Uterus (tissue), 2 donors: ENCODE results near the gene CBFB.

Source experiments
- CTCF ChIP-seq, 4 experiments: fragments of 200-600 bp in 2 of 4; fragments of 450-650 bp in 2 of 4; sonication (generic) in 2 of 4; IDR thresholded peaks; one replicate each; pipeline ENCODE4 v1.5.1; 2016 to 2019; ENCODE audit warnings: antibody characterized with exemption in 4 of 4, mild to moderate bottlenecking in 2 of 4, moderate library complexity in 1 of 4
- POLR2A ChIP-seq, 2 donors: fragments of 450-650 bp; IDR thresholded peaks; one replicate each; pipeline ENCODE4 v1.6.1; 2016; ENCODE audit warnings: antibody characterized with exemption in 2 of 2, mild to moderate bottlenecking in 1 of 2, moderate library complexity in 1 of 2

- no peak for TF ChIP-seq CTCF (IDR thresholded peaks at IDR 0.05)
- no peak for TF ChIP-seq POLR2A (IDR thresholded peaks at IDR 0.05)
These were observed 57.9 kb downstream of the CBFB start for GRCh38 chr16:67086822-67087221.
